Suprapubic skin (tissue), 4 donors: ENCODE measurements around the gene KRAS. TPM values are rescaled to one million over a fixed set of nuclear protein-coding genes. Genes with fewer than 3 reads are reported as not detected.

ENCODE experiments used
- DNase-seq, 2 donors: peaks; one replicate each; pipeline ENCODE4 v3.0.0-alpha.2; 2019; ENCODE audit warnings: low spot score in 2 of 2
- H3K27ac ChIP-seq: fragments of 200-600 bp; sonication (generic); one replicate; pipeline ENCODE4 v1.5.1; 2019
- H3K27me3 ChIP-seq: fragments of 200-600 bp; sonication (generic); one replicate; pipeline ENCODE4 v1.5.1; 2019
- H3K36me3 ChIP-seq: fragments of 200-600 bp; sonication (generic); one replicate; pipeline ENCODE4 v1.5.1; 2019
- H3K4me1 ChIP-seq: fragments of 200-600 bp; sonication (generic); one replicate; pipeline ENCODE4 v1.5.1; 2019
- H3K4me3 ChIP-seq: fragments of 200-600 bp; sonication (generic); one replicate; pipeline ENCODE4 v1.5.1; 2019; ENCODE audit warnings: mild to moderate bottlenecking
- H3K9me3 ChIP-seq: fragments of 200-600 bp; sonication (generic); one replicate; pipeline ENCODE4 v1.5.1; 2019
- EP300 ChIP-seq: sonication (generic); formaldehyde crosslinking; IDR thresholded peaks from one replicate; pipeline ENCODE4 v1.6.1; 2017; ENCODE audit warnings: antibody characterized with exemption
- POLR2A ChIP-seq, 2 donors: fragments of 450-650 bp; IDR thresholded peaks; one replicate each; pipeline ENCODE4 v1.6.1; 2017; ENCODE audit warnings: antibody characterized with exemption in 2 of 2, mild to moderate bottlenecking in 2 of 2, moderate library complexity in 2 of 2
- POLR2AphosphoS5 ChIP-seq, 3 donors: sonication (generic); formaldehyde crosslinking; IDR thresholded peaks; one replicate each; pipeline ENCODE4 v1.6.1; 2017; ENCODE audit warnings: antibody characterized with exemption in 3 of 3
- WGBS: methylation state at CpG from one replicate; pipeline ENCODE4 v1.1.5; 2018; 5-methylcytosine and 5-hydroxymethylcytosine counted together
- total RNA-seq, 4 donors: library from RNA; depleted of rRNA; stranded (reverse); fragments of >200 nt; gene quantifications; one replicate each; pipeline ENCODE4 v1.1.0, GENCODE V29; 2016
- TF ChIP-seq, protein P1 (sequence below), 2 donors: fragments of 200-600 bp in 1 of 2; fragments of 450-650 bp in 1 of 2; sonication (generic) in 1 of 2; IDR thresholded peaks; one replicate each; pipeline ENCODE4 v1.5.1; 2016 to 2019; ENCODE audit warnings: antibody characterized with exemption in 2 of 2, mild to moderate bottlenecking in 1 of 2, moderate library complexity in 1 of 2

KRAS gene
- total RNA-seq, 4 donors from 2014 or later = 14.9 to 26.8 (median 19.2) TPM

GRCh38 chr12:25276199-25276937 lies 25.6 kb upstream of the KRAS start:
- H3K27ac ChIP-seq = no peak overlapping the region
- WGBS = 88% methylated on average over 4 of the region's 4 CpGs
- H3K27me3 ChIP-seq = no peaks in the 10 kb centered on the region
- TF ChIP-seq POLR2A (IDR thresholded peaks at IDR 0.05) = no peak
- TF ChIP-seq EP300 = no peak
- TF ChIP-seq, protein P1, sequence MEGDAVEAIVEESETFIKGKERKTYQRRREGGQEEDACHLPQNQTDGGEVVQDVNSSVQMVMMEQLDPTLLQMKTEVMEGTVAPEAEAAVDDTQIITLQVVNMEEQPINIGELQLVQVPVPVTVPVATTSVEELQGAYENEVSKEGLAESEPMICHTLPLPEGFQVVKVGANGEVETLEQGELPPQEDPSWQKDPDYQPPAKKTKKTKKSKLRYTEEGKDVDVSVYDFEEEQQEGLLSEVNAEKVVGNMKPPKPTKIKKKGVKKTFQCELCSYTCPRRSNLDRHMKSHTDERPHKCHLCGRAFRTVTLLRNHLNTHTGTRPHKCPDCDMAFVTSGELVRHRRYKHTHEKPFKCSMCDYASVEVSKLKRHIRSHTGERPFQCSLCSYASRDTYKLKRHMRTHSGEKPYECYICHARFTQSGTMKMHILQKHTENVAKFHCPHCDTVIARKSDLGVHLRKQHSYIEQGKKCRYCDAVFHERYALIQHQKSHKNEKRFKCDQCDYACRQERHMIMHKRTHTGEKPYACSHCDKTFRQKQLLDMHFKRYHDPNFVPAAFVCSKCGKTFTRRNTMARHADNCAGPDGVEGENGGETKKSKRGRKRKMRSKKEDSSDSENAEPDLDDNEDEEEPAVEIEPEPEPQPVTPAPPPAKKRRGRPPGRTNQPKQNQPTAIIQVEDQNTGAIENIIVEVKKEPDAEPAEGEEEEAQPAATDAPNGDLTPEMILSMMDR (IDR thresholded peaks at IDR 0.05) = no peak
- no peak for TF ChIP-seq POLR2AphosphoS5 (IDR thresholded peaks at IDR 0.05)
- H3K4me1 ChIP-seq = no peaks in the 10 kb centered on the region
- H3K4me3 ChIP-seq = no peak overlapping the region
- no peaks in the 10 kb centered on the region for H3K36me3 ChIP-seq
- DNase-seq = no peak
- H3K9me3 ChIP-seq = no peaks in the 10 kb centered on the region

- H3K36me3 ChIP-seq = no peaks in the 10 kb centered on the region
- H3K4me3 ChIP-seq = no peak overlapping the region
- no peak for DNase-seq
- H3K9me3 ChIP-seq = no peaks in the 10 kb centered on the region
- no peak overlapping the region for H3K27ac ChIP-seq
- 84% methylated on average over 4 of the region's 4 CpGs for WGBS
- no peaks in the 10 kb centered on the region for H3K4me1 ChIP-seq
- TF ChIP-seq EP300 = no peak
- no peak for TF ChIP-seq POLR2AphosphoS5 (IDR thresholded peaks at IDR 0.05)
- TF ChIP-seq POLR2A (IDR thresholded peaks at IDR 0.05) = no peak
- TF ChIP-seq, protein P1 (IDR thresholded peaks at IDR 0.05) = no peak
- H3K27me3 ChIP-seq = no peaks in the 10 kb centered on the region
Measured at GRCh38 chr12:25271486-25272098, 20.9 kb upstream of the KRAS start.

DNA sequence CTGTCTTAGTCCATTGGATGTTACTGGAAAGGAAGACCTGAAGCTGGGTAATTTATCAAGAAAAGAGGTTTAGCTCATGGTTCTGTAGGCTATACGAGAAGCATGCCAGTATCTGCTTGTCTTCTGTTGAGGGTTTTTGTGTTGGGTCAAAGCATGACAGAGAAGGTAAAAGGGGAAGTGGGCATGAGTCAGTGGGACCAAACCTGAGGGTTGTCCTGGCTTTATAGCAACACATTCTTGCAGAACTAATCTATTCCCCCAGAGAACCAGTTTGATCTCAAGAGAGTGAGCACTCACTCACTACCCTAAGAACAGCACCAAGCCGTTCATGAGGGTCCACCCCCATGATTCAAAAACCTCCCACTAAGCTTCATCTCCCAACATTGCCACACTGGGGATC lies 19.0 kb upstream of the KRAS start:
- H3K27me3 ChIP-seq = no peaks in the 10 kb centered on the region

GRCh38 chr12:25266497-25266896 lies 15.8 kb upstream of the KRAS start:
- DNase-seq = no peak
- TF ChIP-seq, protein P1 (IDR thresholded peaks at IDR 0.05) = no peak
- Histone ChIP-seq H3K4me3 (no peak overlapping the region), H3K27me3 (no peaks in the 10 kb centered on the region), H3K9me3 (no peaks in the 10 kb centered on the region), H3K4me1 (no peaks in the 10 kb centered on the region), H3K27ac (no peak overlapping the region), H3K36me3 (no peaks in the 10 kb centered on the region)

More for the DNA sequence above, 19.0 kb upstream of the KRAS start:
- DNase-seq = no peak
- no peaks in the 10 kb centered on the region for H3K4me1 ChIP-seq
- no peaks in the 10 kb centered on the region for H3K9me3 ChIP-seq
- H3K27ac ChIP-seq = no peak overlapping the region
- 93% methylated on average over 2 of the region's 2 CpGs for WGBS
- TF ChIP-seq EP300 (no peak), POLR2AphosphoS5 (IDR thresholded peaks at IDR 0.05) (no peak), POLR2A (IDR thresholded peaks at IDR 0.05) (no peak)
- TF ChIP-seq, protein P1 (IDR thresholded peaks at IDR 0.05) = no peak
- no peaks in the 10 kb centered on the region for H3K36me3 ChIP-seq
- no peak overlapping the region for H3K4me3 ChIP-seq

- no peak for TF ChIP-seq POLR2A (IDR thresholded peaks at IDR 0.05)
- TF ChIP-seq EP300 = no peak
- TF ChIP-seq, protein P1 (IDR thresholded peaks at IDR 0.05) = no peak
- no peak for TF ChIP-seq POLR2AphosphoS5 (IDR thresholded peaks at IDR 0.05)
- Histone ChIP-seq H3K27ac (no peak overlapping the region), H3K27me3 (no peaks in the 10 kb centered on the region), H3K4me3 (no peak overlapping the region), H3K36me3 (no peaks in the 10 kb centered on the region), H3K9me3 (no peaks in the 10 kb centered on the region), H3K4me1 (no peaks in the 10 kb centered on the region)
- 80% methylated on average over 1 of the region's 1 CpG for WGBS
- no peak for DNase-seq
Measured at GRCh38 chr12:25264862-25265261, 14.1 kb upstream of the KRAS start.
